MM.1S (cell line): Measurements from ENCODE around the gene EGFL8.

Experiments
- DNase-seq: peaks from one replicate; pipeline ENCODE4 v3.0.0-alpha.2; 2015
- H2AFZ ChIP-seq: fragments of 300-600 bp; sonication (generic); 2 replicates; pipeline ENCODE4 v1.6.0; 2016; ENCODE audit warnings: antibody characterized with exemption, low read length
- H3F3A ChIP-seq: fragments of 300-600 bp; sonication (generic); 2 replicates; pipeline ENCODE4 v1.6.1; 2016; ENCODE audit warnings: mild to moderate bottlenecking, antibody characterized with exemption, low read length, moderate library complexity, mixed read lengths; ENCODE audit not compliant: insufficient read depth
- H3K27ac ChIP-seq: fragments of 300-600 bp; sonication (generic); 2 replicates; pipeline ENCODE4 v1.5.1; 2016; ENCODE audit warnings: mild to moderate bottlenecking, low read length
- H3K27me3 ChIP-seq: fragments of 300-600 bp; sonication (generic); replicated peaks from 2 replicates; pipeline ENCODE4 v1.6.0; 2016; ENCODE audit warnings: low read length; ENCODE audit not compliant: insufficient read depth
- H3K36me3 ChIP-seq: fragments of 300-600 bp; sonication (generic); replicated peaks from 2 replicates; pipeline ENCODE4 v1.6.1; 2016; ENCODE audit warnings: mild to moderate bottlenecking, low read length, mixed read lengths; ENCODE audit not compliant: insufficient read depth
- H3K4me1 ChIP-seq: fragments of 300-600 bp; sonication (generic); 2 replicates; pipeline ENCODE4 v1.6.1; 2016; ENCODE audit warnings: low read length, mixed read lengths
- H3K4me2 ChIP-seq: fragments of 300-600 bp; sonication (generic); 2 replicates; pipeline ENCODE4 v1.6.0; 2016; ENCODE audit warnings: low read depth, low read length
- H3K4me3 ChIP-seq: fragments of 300-600 bp; sonication (generic); 2 replicates; pipeline ENCODE4 v1.5.1; 2016; ENCODE audit warnings: low read length, mixed read lengths
- H3K79me2 ChIP-seq: fragments of 300-600 bp; sonication (generic); 2 replicates; pipeline ENCODE4 v1.6.1; 2016; ENCODE audit warnings: mixed run types, low read length, mixed read lengths
- H3K9ac ChIP-seq: fragments of 300-600 bp; sonication (generic); 2 replicates; pipeline ENCODE4 v1.6.1; 2016; ENCODE audit warnings: low read length, mixed read lengths
- H3K9me2 ChIP-seq: fragments of 300-600 bp; sonication (generic); replicated peaks from 2 replicates; pipeline ENCODE4 v1.6.1; 2016; ENCODE audit warnings: mild to moderate bottlenecking, low read length, mixed read lengths; ENCODE audit not compliant: insufficient read depth
- H3K9me3 ChIP-seq: fragments of 300-600 bp; sonication (generic); replicated peaks from 2 replicates; pipeline ENCODE4 v1.6.1; 2016; ENCODE audit warnings: mild to moderate bottlenecking, low read length, mixed read lengths; ENCODE audit not compliant: insufficient read depth
- H4K20me1 ChIP-seq: fragments of 300-600 bp; sonication (generic); 2 replicates; pipeline ENCODE4 v1.6.1; 2016; ENCODE audit warnings: mild to moderate bottlenecking, low read length, moderate library complexity, mixed read lengths; ENCODE audit not compliant: insufficient read depth
- CTCF ChIP-seq: fragments of 300-600 bp; sonication (generic); IDR thresholded peaks from 2 replicates; pipeline ENCODE4 v1.5.1; 2016; ENCODE audit warnings: antibody characterized with exemption, low read length, mixed read lengths
- EZH2 ChIP-seq: fragments of 300-600 bp; sonication (generic); optimal IDR thresholded peaks from 2 replicates; pipeline ENCODE3; 2017; ENCODE audit warnings: low read depth, mild to moderate bottlenecking, antibody characterized with exemption, low read length, mixed read lengths
- EZH2phosphoT487 ChIP-seq: fragments of 300-600 bp; sonication (generic); IDR thresholded peaks from 2 replicates; pipeline ENCODE4 v1.6.1; 2018; ENCODE audit warnings: antibody characterized with exemption, low read length

Gene EGFL8

DNA sequence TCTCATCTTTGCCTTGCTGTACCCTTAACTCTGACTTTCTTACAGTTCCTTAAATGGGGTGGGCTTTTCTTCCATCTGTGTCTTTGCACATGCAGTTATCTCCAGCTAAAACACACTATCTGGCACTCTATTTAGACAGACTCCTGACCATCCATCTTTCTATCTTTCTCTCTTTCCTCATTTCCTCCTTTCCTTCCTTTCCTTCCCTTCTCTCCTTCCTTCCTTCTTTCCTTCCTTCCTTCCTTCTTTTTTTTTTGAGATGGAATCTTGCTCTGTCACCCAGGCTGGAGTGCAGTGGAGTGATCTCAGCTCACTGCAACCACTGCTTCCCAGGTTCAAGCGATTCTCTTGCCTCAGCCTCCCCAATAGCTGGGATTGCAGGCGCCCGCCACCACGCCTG is 51.2 kb downstream of the EGFL8 start:
- H3K4me3 ChIP-seq: no peak overlapping the region
- H3K27ac ChIP-seq: no peak overlapping the region
- no peaks in the 10 kb centered on the region for H3F3A ChIP-seq
- TF ChIP-seq CTCF: no peak
- H3K9ac ChIP-seq: no peak overlapping the region
- no peaks in the 10 kb centered on the region for H4K20me1 ChIP-seq
- H3K36me3 ChIP-seq: no peaks in the 10 kb centered on the region
- no peaks in the 10 kb centered on the region for H3K9me2 ChIP-seq
- H3K27me3 ChIP-seq: peaks cover 42% of the 10 kb centered on the region
- H3K4me2 ChIP-seq: no peak overlapping the region
- no peaks in the 10 kb centered on the region for H3K4me1 ChIP-seq
- no peaks in the 10 kb centered on the region for H3K79me2 ChIP-seq
- H3K9me3 ChIP-seq: no peaks in the 10 kb centered on the region
- H2AFZ ChIP-seq: no peak overlapping the region
- no peak for DNase-seq

GRCh38 chr6:32216285-32216684 is 51.9 kb downstream of the EGFL8 start:
- H2AFZ ChIP-seq: no peak overlapping the region
- no peak overlapping the region for H3K4me2 ChIP-seq
- no peak overlapping the region for H3K9ac ChIP-seq
- H3K27me3 ChIP-seq: peaks cover 42% of the 10 kb centered on the region
- H3F3A ChIP-seq: no peaks in the 10 kb centered on the region
- no peaks in the 10 kb centered on the region for H4K20me1 ChIP-seq
- no peaks in the 10 kb centered on the region for H3K9me3 ChIP-seq
- H3K79me2 ChIP-seq: no peaks in the 10 kb centered on the region
- H3K36me3 ChIP-seq: no peaks in the 10 kb centered on the region
- H3K4me3 ChIP-seq: no peak overlapping the region
- DNase-seq: no peak
- H3K27ac ChIP-seq: no peak overlapping the region
- H3K4me1 ChIP-seq: no peaks in the 10 kb centered on the region
- no peaks in the 10 kb centered on the region for H3K9me2 ChIP-seq
- TF ChIP-seq CTCF: no peak
- no peak for TF ChIP-seq EZH2phosphoT487
- TF ChIP-seq EZH2: no peak

- no peaks in the 10 kb centered on the region for H3K4me1 ChIP-seq
- peaks cover 45% of the 10 kb centered on the region for H3K27me3 ChIP-seq
- no peaks in the 10 kb centered on the region for H3K9me2 ChIP-seq
- no peaks in the 10 kb centered on the region for H3K79me2 ChIP-seq
- no peaks in the 10 kb centered on the region for H3K9me3 ChIP-seq
- no peak overlapping the region for H2AFZ ChIP-seq
- H3K9ac ChIP-seq: no peak overlapping the region
- H3F3A ChIP-seq: no peaks in the 10 kb centered on the region
- H4K20me1 ChIP-seq: no peaks in the 10 kb centered on the region
- no peaks in the 10 kb centered on the region for H3K36me3 ChIP-seq
- TF ChIP-seq EZH2 (no peak), EZH2phosphoT487 (no peak), CTCF (no peak)
- no peak overlapping the region for H3K4me3 ChIP-seq
- DNase-seq: no peak
- H3K4me2 ChIP-seq: no peak overlapping the region
- no peak overlapping the region for H3K27ac ChIP-seq
These were observed 52.6 kb downstream of the EGFL8 start for GRCh38 chr6:32216998-32217397.
